ENCODE measurements around the gene PSORS1C2. TPM values are rescaled to one million over a fixed set of nuclear protein-coding genes. Genes with fewer than 3 reads are reported as not detected.

PSORS1C2 gene
- total and polyA plus RNA-seq, 12 donors: not detected

DNA sequence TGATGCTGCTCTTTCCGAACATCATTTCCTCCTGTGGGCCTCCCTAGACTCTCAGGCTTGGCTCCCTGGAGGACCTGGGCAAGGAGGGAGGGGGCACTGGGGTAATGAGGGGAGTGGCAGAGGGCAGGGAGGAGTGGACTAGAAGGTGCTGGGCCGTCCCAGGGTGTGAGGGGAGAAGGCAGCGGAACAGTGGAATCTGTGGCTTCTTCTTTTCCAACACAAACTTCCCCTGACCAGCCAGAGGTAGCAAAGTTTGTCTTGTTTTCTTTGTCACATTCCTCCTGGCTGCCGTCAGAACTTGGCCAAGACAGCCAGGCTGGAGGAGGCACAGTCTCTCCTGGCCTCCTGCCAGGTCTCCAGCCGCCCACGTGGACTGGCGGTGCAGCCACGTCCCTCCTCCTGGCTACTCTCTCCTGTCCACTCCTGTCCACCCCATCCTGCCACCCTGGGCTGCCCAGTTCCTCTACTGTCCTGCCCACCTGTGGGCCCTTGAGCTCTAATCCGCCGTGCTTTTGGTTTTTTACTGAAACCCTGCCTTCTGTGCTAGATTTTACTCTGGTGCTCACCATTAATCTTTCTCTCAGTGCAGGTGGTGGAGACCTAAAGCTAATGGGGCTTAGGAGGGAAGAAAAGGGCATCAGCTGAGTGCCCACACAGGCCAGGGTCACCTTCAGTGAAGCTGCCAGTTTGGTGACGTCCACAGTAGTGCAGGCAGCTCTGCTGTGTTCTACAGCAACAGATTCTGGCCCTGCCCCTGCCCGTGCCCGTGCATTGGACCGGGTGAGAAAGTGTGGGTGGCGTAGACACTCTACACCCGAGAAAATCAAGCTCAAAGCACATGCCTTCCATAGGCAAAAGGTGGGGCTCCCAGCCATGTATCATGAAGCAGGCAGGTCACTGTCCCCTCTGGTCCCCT lies 15.8 kb downstream of the PSORS1C2 start:
- ATAC-seq: peak; percentile 41 to 79 (median 70)
- TF ChIP-seq, protein P1, sequence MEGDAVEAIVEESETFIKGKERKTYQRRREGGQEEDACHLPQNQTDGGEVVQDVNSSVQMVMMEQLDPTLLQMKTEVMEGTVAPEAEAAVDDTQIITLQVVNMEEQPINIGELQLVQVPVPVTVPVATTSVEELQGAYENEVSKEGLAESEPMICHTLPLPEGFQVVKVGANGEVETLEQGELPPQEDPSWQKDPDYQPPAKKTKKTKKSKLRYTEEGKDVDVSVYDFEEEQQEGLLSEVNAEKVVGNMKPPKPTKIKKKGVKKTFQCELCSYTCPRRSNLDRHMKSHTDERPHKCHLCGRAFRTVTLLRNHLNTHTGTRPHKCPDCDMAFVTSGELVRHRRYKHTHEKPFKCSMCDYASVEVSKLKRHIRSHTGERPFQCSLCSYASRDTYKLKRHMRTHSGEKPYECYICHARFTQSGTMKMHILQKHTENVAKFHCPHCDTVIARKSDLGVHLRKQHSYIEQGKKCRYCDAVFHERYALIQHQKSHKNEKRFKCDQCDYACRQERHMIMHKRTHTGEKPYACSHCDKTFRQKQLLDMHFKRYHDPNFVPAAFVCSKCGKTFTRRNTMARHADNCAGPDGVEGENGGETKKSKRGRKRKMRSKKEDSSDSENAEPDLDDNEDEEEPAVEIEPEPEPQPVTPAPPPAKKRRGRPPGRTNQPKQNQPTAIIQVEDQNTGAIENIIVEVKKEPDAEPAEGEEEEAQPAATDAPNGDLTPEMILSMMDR (IDR thresholded peaks at IDR 0.05): no peak
- no peaks in the 10 kb centered on the region for H3K36me3 ChIP-seq
- no peak overlapping the region for H3K4me3 ChIP-seq
- peak; percentile 81 for DNase-seq
- peak overlapping the region in 9 of 10 donors; percentile 35 to 78 (median 65) for H3K27ac ChIP-seq
- 32 to 36% methylated on average over 16 of the region's 16 CpGs for WGBS, 2 donors
- intact Hi-C loops (cut with DNase I): no loop called here
- H3K4me1 ChIP-seq: peaks cover 18 to 64% (median 47%) of the 10 kb centered on the region in 9 donors
- no peaks in the 10 kb centered on the region for H3K27me3 ChIP-seq
- no peaks in the 10 kb centered on the region for H3K9me3 ChIP-seq

DNA sequence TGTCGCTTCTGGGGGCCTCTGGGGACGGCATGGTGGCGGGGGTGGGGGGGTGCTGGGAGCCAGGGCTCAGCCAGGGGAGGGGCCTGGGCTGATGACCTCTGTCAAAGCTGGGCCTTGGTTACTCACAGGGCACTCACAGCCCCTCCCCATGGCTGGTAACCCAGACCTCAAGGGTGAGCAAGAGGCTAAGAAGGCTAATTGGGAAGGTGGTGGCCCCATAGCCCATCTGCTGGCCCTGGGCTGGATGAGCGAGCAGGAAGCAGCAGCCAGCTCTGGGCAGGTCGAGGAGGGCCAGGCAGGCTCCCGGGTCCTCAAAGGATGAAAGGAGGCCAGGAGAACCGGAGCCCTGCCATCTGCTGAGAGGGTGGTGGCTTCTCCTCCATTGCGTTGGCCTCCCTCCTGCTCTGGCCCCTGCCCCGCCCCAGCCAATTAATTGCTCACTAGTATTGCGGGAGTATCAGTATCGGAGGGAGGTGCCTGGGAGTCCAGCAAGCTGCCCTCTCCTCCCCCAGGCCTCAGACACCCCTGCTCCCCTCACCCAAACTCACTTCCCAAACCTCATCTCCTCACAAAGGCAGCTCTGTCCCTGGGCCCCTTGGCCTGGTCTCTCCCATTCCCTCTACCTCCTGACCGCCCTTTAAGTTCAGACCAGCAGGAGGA lies 17.6 kb downstream of the PSORS1C2 start:
- intact Hi-C loops (cut with DNase I): no loop called here
- TF ChIP-seq, protein P1 (IDR thresholded peaks at IDR 0.05): no peak
- Histone ChIP-seq H3K27ac (no peak overlapping the region), H3K27me3 (no peaks in the 10 kb centered on the region), H3K4me1 (peaks cover 9 to 64% (median 51%) of the 10 kb centered on the region in 9 donors), H3K36me3 (no peaks in the 10 kb centered on the region), H3K9me3 (no peaks in the 10 kb centered on the region), H3K4me3 (no peak overlapping the region)
- ATAC-seq: no peak
- 91 to 93% methylated on average over 12 of the region's 12 CpGs for whole genome bisulfite sequencing, 2 donors
- no peak for DNase-seq

DNA sequence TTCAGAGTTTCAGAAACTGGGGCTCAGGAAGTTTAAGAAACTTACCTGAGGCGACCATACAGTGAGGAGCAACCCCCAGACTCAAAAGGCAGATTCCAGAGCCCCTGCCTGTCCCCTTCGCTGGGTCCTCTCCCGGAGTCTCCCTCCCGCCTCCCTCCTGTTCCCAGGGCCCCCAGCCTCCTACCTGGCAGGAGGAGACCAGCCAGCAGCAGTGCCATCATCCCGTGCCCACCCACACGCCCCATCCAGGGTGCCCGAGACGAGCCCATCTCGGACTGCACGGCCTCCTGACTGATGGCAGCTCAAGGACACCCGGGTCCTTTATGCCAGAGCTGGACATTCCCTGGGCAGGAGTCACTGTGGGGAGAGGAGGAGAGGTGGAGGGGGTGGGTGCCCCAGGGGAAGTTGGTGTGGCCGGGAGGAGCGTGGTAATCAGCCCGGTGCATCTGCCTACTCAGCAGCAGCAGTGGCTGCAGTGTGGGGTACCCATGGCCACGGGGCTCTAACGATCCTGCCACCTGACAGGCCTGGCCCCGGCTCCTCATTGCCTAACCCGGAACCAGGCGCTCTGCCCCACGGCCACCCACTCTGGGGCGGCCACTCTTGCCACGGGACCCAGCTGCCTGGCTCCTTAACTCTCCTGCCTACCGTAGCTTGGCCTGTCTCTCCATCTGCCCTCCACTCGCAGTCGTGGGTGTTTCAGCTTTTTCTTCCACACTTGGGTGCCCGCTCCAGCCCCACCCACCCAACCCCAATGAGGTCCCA lies 18.5 kb downstream of the PSORS1C2 start, which contains the start of gene CDSN:
Gene CDSN, minus strand, starts transcription at position 296 of the 765 bp plus-strand sequence. Its CDS starts 27 bp downstream, at position 269.
- DNase-seq (no peak), ATAC-seq (no peak)
- H3K9me3 ChIP-seq: no peaks in the 10 kb centered on the region
- no peak within 1 kb of the TSS for H3K27ac ChIP-seq
- 89 to 91% methylated on average over 26 of the region's 26 CpGs for WGBS, 2 donors
- H3K27me3 ChIP-seq: no peaks in the 10 kb centered on the region
- H3K4me1 ChIP-seq: peaks cover 9 to 62% (median 51%) of the 10 kb centered on the region in 9 donors
- intact Hi-C loops (cut with DNase I): no loop called here
- TF ChIP-seq, protein P1 (IDR thresholded peaks at IDR 0.05): no peak
- H3K4me3 ChIP-seq: no peak within 1 kb of the TSS
- no peaks in the 10 kb centered on the region for H3K36me3 ChIP-seq

DNA sequence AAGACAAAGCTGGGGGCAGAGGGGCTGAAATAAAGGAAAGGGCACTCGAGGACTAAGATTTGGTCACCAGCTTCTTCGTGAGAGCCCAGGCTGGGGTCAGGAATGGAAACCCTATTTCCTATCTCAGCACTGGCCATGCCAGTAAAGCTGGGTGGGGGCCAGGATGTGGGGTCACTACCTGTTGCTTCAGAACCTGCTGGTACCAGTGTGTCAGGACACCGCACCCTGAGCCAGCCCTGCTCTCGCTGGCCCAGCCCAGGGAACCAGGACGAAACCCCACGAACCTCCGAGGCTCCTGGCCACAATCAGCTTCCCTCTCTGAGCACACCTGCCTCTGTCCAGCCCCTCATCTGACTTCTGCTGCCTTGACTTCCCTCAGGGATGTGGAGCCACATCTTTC lies 20.7 kb downstream of the PSORS1C2 start:
- 86 to 93% methylated on average over 7 of the region's 7 CpGs for WGBS, 2 donors
- ATAC-seq: no peak
- intact Hi-C loops (cut with DNase I): no loop called here
- H3K27ac ChIP-seq: no peak overlapping the region
- H3K36me3 ChIP-seq: no peaks in the 10 kb centered on the region
- DNase-seq: no peak
- no peaks in the 10 kb centered on the region for H3K9me3 ChIP-seq
- peaks cover 12 to 65% (median 53%) of the 10 kb centered on the region in 9 donors for H3K4me1 ChIP-seq
- H3K4me3 ChIP-seq: no peak overlapping the region
- H3K27me3 ChIP-seq: no peaks in the 10 kb centered on the region
- TF ChIP-seq, protein P1 (IDR thresholded peaks at IDR 0.05): no peak
